Activated CD8-positive, alpha-beta T cell treated with anti-CD3 and anti-CD28 coated beads for 36 hours (primary cell): ENCODE data around the gene TMEM218. TPM values are rescaled to one million over a fixed set of nuclear protein-coding genes. Genes with fewer than 3 reads are reported as not detected.
A peak's percentile ranks its signal among the peaks of the same experiment; 100 is the strongest.

Source experiments
- ATAC-seq: fragments of 200-7000 bp; cut with Tn5 transposase; one replicate; pipeline ENCODE4 v1.10.0; 2021; ENCODE audit warnings: mild to moderate bottlenecking, moderate library complexity
- CTCF ChIA-PET: fragments of 350-600 bp; sonication (Branson Sonifier 250); formaldehyde crosslinking; loops from one replicate; lab custom pipeline; 2021; ENCODE audit warnings: antibody characterized with exemption; lab: Charles Lee
- POLR2A ChIA-PET: fragments of 350-600 bp; sonication (Branson Sonifier 250); formaldehyde crosslinking; loops from one replicate; lab custom pipeline; 2021; ENCODE audit warnings: antibody characterized with exemption; lab: Charles Lee
- DNase-seq: peaks from one replicate; pipeline ENCODE4 v3.0.0-alpha.2; 2020
- H3K27ac Mint-ChIP-seq: one replicate; pipeline ENCODE4 v1.8.0; 2021; ENCODE audit warnings: mild to moderate bottlenecking, mixed read lengths
- H3K27me3 Mint-ChIP-seq: one replicate; pipeline ENCODE4 v1.8.0; 2021; ENCODE audit warnings: mixed read lengths
- H3K36me3 Mint-ChIP-seq: one replicate; pipeline ENCODE4 v1.8.0; 2021; ENCODE audit warnings: low read depth, mixed read lengths
- H3K4me1 Mint-ChIP-seq: one replicate; pipeline ENCODE4 v1.8.0; 2021; ENCODE audit warnings: low read depth, mixed read lengths
- H3K4me3 Mint-ChIP-seq: one replicate; pipeline ENCODE4 v1.8.0; 2021; ENCODE audit warnings: mild to moderate bottlenecking, moderate library complexity, mixed read lengths
- H3K9me3 Mint-ChIP-seq: one replicate; pipeline ENCODE4 v1.8.0; 2021; ENCODE audit warnings: mixed read lengths
- CTCF ChIP-seq: fragments of 200-600 bp; IDR thresholded peaks from one replicate; pipeline ENCODE4 v1.8.0; 2022; ENCODE audit warnings: antibody characterized with exemption, mild to moderate bottlenecking
- intact Hi-C: fragments of 100-400 bp; cut with micrococcal nuclease; formaldehyde crosslinking; loops from one replicate; pipeline ENCODE4 v1.10.0; 2022
- total RNA-seq, 2 experiments: library from RNA; stranded (reverse); gene quantifications; one replicate each; pipeline ENCODE4 v1.2.3, GENCODE V29; 2021

The TMEM218 gene
- total RNA-seq, 2 experiments from 2014 or later: 12.7 to 13.3 TPM

- TF ChIP-seq CTCF: no peak
- H3K27ac Mint-ChIP-seq: no peak overlapping the region
These were observed 44.3 kb upstream of the TMEM218 start for GRCh38 chr11:125155767-125156166.

DNA sequence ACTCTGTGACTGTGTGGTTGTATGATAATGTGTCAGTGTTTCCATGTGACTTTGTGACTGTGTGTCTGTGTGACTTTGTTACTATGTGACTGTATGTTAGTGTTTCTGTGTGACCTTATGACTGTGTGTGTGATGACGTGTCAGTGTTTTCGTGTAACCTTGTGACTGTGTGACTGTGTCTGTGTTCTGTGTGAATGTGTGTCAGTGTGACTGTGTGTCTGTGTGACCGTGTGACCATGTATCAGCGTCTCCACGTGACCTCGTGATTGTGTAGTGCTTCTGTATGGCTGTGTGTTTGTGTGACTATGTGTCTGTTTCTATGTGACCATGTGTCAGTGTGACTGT, 43.6 kb upstream of the TMEM218 start:
- no peak for TF ChIP-seq CTCF

More at GRCh38 chr11:125155767-125156166, 44.3 kb upstream of the TMEM218 start:
- ATAC-seq (no peak), DNase-seq (no peak)
- H3K9me3 Mint-ChIP-seq: no peaks in the 10 kb centered on the region
- H3K4me3 Mint-ChIP-seq: no peak overlapping the region
- H3K36me3 Mint-ChIP-seq: no peaks in the 10 kb centered on the region
- H3K27me3 Mint-ChIP-seq: peaks cover 28% of the 10 kb centered on the region
- POLR2A ChIA-PET: no interaction called here
- no peaks in the 10 kb centered on the region for H3K4me1 Mint-ChIP-seq
- CTCF ChIA-PET: no interaction called here
- intact Hi-C loops: no loop called here

DNA sequence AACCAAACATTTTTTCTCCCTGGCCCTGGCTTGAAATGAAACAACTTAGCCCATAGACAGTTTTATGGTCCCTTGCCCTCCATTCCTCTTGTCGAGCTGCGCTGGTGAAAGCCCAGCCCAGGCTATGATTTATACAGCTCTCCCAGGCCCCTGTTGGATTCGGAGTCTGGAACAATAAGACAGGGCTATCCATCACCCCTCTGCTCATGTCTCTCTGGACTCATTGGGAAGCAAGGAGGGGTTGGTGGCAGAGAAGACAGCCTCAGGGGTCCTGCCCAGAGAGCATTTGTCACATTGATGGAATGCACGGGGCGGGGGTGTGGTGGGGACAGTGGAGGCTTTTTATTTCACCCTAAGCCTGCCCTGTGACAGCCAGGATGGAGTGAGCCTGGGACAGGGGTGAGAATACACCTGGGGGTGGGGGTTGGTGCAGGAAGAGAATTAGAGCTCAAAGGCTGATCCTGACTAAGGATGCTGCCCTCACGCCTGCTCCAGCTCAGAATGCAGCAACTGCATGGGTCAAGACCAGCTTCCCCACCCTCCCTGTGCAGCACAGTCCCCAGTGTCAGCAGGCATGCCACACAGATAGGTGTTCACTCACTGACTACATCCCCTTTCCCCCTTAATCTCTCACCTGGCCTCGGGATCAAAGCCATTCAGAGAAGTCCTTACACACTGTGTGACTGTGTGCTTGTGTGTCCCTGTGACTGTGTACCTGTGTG, 43.1 kb upstream of the TMEM218 start:
- no peak overlapping the region for H3K27ac Mint-ChIP-seq
- H3K4me1 Mint-ChIP-seq: no peaks in the 10 kb centered on the region
- H3K4me3 Mint-ChIP-seq: no peak overlapping the region
- ChIA-PET POLR2A (no interaction called here), CTCF (no interaction called here)
- DNase-seq: no peak
- peak; percentile 17 for ATAC-seq
- H3K27me3 Mint-ChIP-seq: peaks cover 25% of the 10 kb centered on the region
- H3K9me3 Mint-ChIP-seq: no peaks in the 10 kb centered on the region
- H3K36me3 Mint-ChIP-seq: no peaks in the 10 kb centered on the region
- no peak for TF ChIP-seq CTCF
- intact Hi-C loops: no loop called here

More for the DNA sequence above, 43.6 kb upstream of the TMEM218 start:
- no peak for ATAC-seq
- DNase-seq: no peak
- CTCF ChIA-PET: no interaction called here
- H3K36me3 Mint-ChIP-seq: no peaks in the 10 kb centered on the region
- intact Hi-C loops: no loop called here
- POLR2A ChIA-PET: no interaction called here
- H3K9me3 Mint-ChIP-seq: no peaks in the 10 kb centered on the region
- no peak overlapping the region for H3K4me3 Mint-ChIP-seq
- no peaks in the 10 kb centered on the region for H3K4me1 Mint-ChIP-seq
- no peak overlapping the region for H3K27ac Mint-ChIP-seq
- H3K27me3 Mint-ChIP-seq: peaks cover 25% of the 10 kb centered on the region

GRCh38 chr11:125153837-125154236, 42.4 kb upstream of the TMEM218 start:
- peaks cover 25% of the 10 kb centered on the region for H3K27me3 Mint-ChIP-seq
- H3K27ac Mint-ChIP-seq: no peak overlapping the region
- POLR2A ChIA-PET: no interaction called here
- ATAC-seq: no peak
- no peak for TF ChIP-seq CTCF
- no peaks in the 10 kb centered on the region for H3K9me3 Mint-ChIP-seq
- intact Hi-C loops: no loop called here
- no peak overlapping the region for H3K4me3 Mint-ChIP-seq
- CTCF ChIA-PET: interaction anchor here (1.7 kb wide), 1 partner anchor 13 kb away, joined by 6 read pairs; no protein-coding TSS in a partner anchor
- no peaks in the 10 kb centered on the region for H3K4me1 Mint-ChIP-seq
- DNase-seq: no peak
- no peaks in the 10 kb centered on the region for H3K36me3 Mint-ChIP-seq

DNA sequence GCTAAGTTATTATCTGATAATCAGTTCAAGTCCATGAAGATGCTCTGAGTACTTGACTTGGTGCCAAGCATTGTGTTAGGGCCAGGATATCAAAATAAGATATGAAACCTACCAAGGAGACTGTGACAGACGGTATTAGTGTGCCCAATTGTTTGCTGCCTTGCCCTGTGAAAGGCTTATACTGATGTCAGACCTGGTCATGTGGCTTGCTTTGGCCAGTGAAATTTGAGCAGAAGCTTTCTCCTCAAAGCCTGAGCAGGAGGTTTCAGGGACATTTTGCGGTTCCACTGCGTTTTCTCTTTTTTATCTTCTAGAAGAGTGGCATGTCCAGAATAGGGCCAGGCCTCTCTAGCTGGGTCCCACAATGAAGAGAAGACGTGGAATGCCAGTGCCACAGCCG, 37.3 kb upstream of the TMEM218 start:
- Mint-ChIP-seq H3K9me3 (no peaks in the 10 kb centered on the region), H3K4me1 (no peaks in the 10 kb centered on the region), H3K4me3 (no peak overlapping the region), H3K27ac (no peak overlapping the region), H3K27me3 (peaks cover 4% of the 10 kb centered on the region), H3K36me3 (no peaks in the 10 kb centered on the region)
- ChIA-PET CTCF (interaction anchor here (1.3 to 1.4 kb wide), 2 partner anchors 8 to 22 kb away, joined by 3 to 4 read pairs; no protein-coding TSS in a partner anchor), POLR2A (interaction anchor here (0.7 to 1.3 kb wide), 4 partner anchors 11 to 94 kb away, joined by 3 read pairs; no protein-coding TSS in a partner anchor)
- no peak for DNase-seq
- no peak for ATAC-seq
- intact Hi-C loops: no loop called here
- TF ChIP-seq CTCF: no peak
